ENCODE measurements around the gene DYNC1I1.

DNA sequence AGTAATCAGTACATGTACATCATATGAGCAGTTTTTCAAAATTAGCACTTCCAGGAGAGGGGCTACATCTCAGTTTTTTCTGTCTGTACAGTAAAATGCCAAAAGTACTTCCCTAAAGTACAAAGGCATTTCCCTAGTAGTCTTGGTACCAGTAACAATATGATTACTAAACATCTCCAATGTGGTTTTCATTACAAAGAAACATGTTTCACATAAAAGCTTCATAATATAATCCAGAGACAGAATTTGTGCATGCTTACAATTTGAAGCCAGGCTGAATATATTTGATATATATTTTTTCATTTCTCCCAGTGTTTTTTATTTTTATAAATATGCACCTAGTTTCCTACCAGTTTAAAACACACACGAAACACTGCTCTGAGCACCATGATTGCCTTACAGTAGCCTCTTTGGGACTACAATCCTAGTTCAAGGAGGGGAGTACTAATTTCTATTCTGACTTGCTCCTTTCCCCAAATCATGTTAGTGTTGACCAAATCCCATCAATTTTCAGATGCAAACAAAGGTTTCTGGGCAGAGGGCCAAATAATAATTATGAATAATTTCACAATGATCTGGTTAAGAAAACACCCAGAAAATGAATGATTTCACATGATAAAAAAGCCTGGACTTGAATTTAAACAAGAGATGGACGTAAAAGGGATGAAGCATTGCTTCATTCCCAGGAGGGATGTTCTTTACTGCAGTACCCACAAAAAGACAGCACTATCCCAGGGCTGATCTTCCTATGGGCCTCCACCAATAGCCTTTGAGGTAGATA is 348.3 kb downstream of the DYNC1I1 start:
- TF ChIP-seq CTCF (conservative IDR thresholded peaks at IDR 0.05; ENCODE audit: low read depth, low read length): no peak
- no peak for TF ChIP-seq EZH2 (IDR thresholded peaks at IDR 0.05; ENCODE audit: borderline replicate concordance, low read depth, low read length, poor library complexity, severe bottlenecking)

Data from A673 (cell line).